Astrocyte (in vitro differentiated cells and primary cell): Measurements from ENCODE around the gene COL5A2. TPM values are rescaled to one million over a fixed set of nuclear protein-coding genes. Genes with fewer than 3 reads are reported as not detected.

ENCODE experiments used
- DNase-seq: peaks from one replicate; pipeline ENCODE4 v3.0.0-alpha.2; 2010; ENCODE audit warnings: low read depth
- FAIRE-seq: peaks from 2 replicates; lab custom pipeline; 2011; peaks lifted over from hg19 to GRCh38; lab: Jason Lieb, UNC
- H2AFZ ChIP-seq: 2 replicates; pipeline ENCODE4 v1.6.0; 2012; ENCODE audit warnings: low read depth, low read length, inconsistent platforms
- H3K27ac ChIP-seq: 2 replicates; pipeline ENCODE4 v1.5.1; 2011; ENCODE audit warnings: low read depth, low read length, inconsistent platforms
- H3K27me3 ChIP-seq: 2 replicates; pipeline ENCODE4 v1.6.0; 2011; ENCODE audit warnings: low read length, inconsistent platforms; ENCODE audit not compliant: insufficient read depth
- H3K36me3 ChIP-seq: 2 replicates; pipeline ENCODE4 v1.5.1; 2011; ENCODE audit warnings: low read length, inconsistent platforms; ENCODE audit not compliant: insufficient read depth
- H3K4me1 ChIP-seq: 2 replicates; pipeline ENCODE4 v1.5.1; 2011; ENCODE audit warnings: low read length, inconsistent platforms; ENCODE audit not compliant: insufficient read depth
- H3K4me2 ChIP-seq: 2 replicates; pipeline ENCODE4 v1.6.0; 2012; ENCODE audit warnings: low read length, inconsistent platforms
- H3K4me3 ChIP-seq: 2 replicates; pipeline ENCODE4 v1.5.1; 2011; ENCODE audit warnings: low read depth, mild to moderate bottlenecking, low read length, inconsistent platforms; ENCODE audit not compliant: insufficient read depth
- H3K79me2 ChIP-seq: 2 replicates; pipeline ENCODE4 v1.6.0; 2012; ENCODE audit warnings: mild to moderate bottlenecking, low read length, inconsistent platforms; ENCODE audit not compliant: insufficient read depth
- H3K9ac ChIP-seq: 2 replicates; pipeline ENCODE4 v1.6.0; 2012; ENCODE audit warnings: mild to moderate bottlenecking, low read length, inconsistent platforms
- H3K9me3 ChIP-seq: 2 replicates; pipeline ENCODE4 v1.5.1; 2012; ENCODE audit warnings: low read depth, mild to moderate bottlenecking, low read length, inconsistent platforms; ENCODE audit not compliant: insufficient read depth
- H4K20me1 ChIP-seq: 2 replicates; pipeline ENCODE4 v1.6.0; 2012; ENCODE audit warnings: low read length, inconsistent platforms; ENCODE audit not compliant: insufficient read depth
- H3K27ac Mint-ChIP-seq: one replicate; pipeline ENCODE4 v1.8.0; 2021; ENCODE audit warnings: mild to moderate bottlenecking, mixed read lengths; ENCODE audit not compliant: unreplicated experiment
- H3K27me3 Mint-ChIP-seq: one replicate; pipeline ENCODE4 v1.8.0; 2021; ENCODE audit warnings: low read depth, mixed read lengths; ENCODE audit not compliant: unreplicated experiment
- H3K36me3 Mint-ChIP-seq: one replicate; pipeline ENCODE4 v1.8.0; 2021; ENCODE audit warnings: low read depth, mixed read lengths; ENCODE audit not compliant: unreplicated experiment
- H3K4me1 Mint-ChIP-seq: one replicate; pipeline ENCODE4 v1.8.0; 2021; ENCODE audit warnings: low read depth, mixed read lengths; ENCODE audit not compliant: unreplicated experiment
- H3K4me3 Mint-ChIP-seq: one replicate; pipeline ENCODE4 v1.8.0; 2021; ENCODE audit warnings: mild to moderate bottlenecking, moderate library complexity, mixed read lengths; ENCODE audit not compliant: unreplicated experiment
- H3K9me3 Mint-ChIP-seq: one replicate; pipeline ENCODE4 v1.8.0; 2021; ENCODE audit warnings: mild to moderate bottlenecking, mixed read lengths; ENCODE audit not compliant: unreplicated experiment
- CTCF ChIP-seq: IDR thresholded peaks from 2 replicates; pipeline ENCODE4 v1.5.1; 2011; ENCODE audit warnings: low read depth, mild to moderate bottlenecking, inconsistent platforms, low read length, moderate library complexity; ENCODE audit not compliant: insufficient read depth
- EZH2 ChIP-seq: IDR thresholded peaks from 2 replicates; pipeline ENCODE4 v1.6.1; 2012; ENCODE audit warnings: mild to moderate bottlenecking, low read length, inconsistent platforms; ENCODE audit not compliant: insufficient read depth
- total RNA-seq: library from RNA; stranded (reverse); gene quantifications from 2 replicates; pipeline ENCODE4 v1.2.1, GENCODE V29; 2021

COL5A2 gene
- total RNA-seq, 1 donor from 2014 or later = 429 TPM

DNA sequence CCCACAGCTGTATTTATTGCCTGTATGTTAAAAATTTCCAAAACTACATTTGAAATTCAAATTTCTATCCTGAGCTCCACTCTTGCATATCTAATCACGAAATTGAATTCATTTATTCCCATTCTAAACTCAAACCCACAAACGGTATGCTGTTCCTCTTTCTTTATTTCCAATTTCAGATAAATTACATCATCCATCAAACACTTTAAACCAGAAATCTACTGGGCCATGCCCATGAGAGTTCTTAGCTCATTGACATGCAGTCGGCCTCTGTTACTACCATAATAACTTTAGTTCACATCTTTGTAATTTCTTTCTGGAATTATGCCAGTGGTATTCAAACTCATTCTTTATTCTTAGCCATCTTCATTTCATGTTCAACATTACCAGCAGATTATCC lies 105.1 kb downstream of the COL5A2 start:
- no peak for TF ChIP-seq EZH2
- no peak for TF ChIP-seq CTCF
- Histone ChIP-seq H3K9ac (no peak overlapping the region), H4K20me1 (no peaks in the 10 kb centered on the region), H2AFZ (no peak overlapping the region), H3K27ac (no peak overlapping the region), H3K4me3 (no peak overlapping the region), H3K79me2 (no peaks in the 10 kb centered on the region), H3K4me1 (no peaks in the 10 kb centered on the region), H3K36me3 (peaks cover 65% of the 10 kb centered on the region), H3K4me2 (no peak overlapping the region), H3K27me3 (no peaks in the 10 kb centered on the region), H3K9me3 (no peaks in the 10 kb centered on the region)
- Mint-ChIP-seq H3K36me3 (peaks cover 28% of the 10 kb centered on the region), H3K27me3 (no peaks in the 10 kb centered on the region), H3K9me3 (no peaks in the 10 kb centered on the region), H3K4me1 (peaks cover 7% of the 10 kb centered on the region), H3K27ac (no peak overlapping the region), H3K4me3 (no peak overlapping the region)
- DNase-seq (no peak), FAIRE-seq (no peak)

DNA sequence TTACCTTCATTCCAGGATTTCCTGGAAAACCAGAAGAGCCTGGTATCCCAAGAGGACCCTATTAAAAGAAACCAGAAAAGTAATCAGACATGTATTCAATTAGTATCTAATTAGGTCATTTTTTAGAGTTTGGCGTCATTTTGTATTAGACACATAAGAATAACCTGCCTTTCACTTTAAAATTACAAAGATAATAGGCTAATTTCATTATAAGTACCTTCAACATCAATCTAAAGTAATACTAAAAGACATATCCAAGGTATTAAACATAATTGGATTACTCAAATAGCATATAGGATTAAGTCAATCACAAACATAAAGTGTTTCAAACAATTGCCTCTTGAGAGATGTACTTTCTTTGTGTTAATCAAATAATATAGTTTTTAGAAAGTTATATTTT lies 107.5 kb downstream of the COL5A2 start:
- Histone ChIP-seq H3K27ac (no peak overlapping the region), H3K9me3 (no peaks in the 10 kb centered on the region), H3K27me3 (no peaks in the 10 kb centered on the region), H3K79me2 (no peaks in the 10 kb centered on the region), H3K4me1 (no peaks in the 10 kb centered on the region), H3K36me3 (peaks cover 56% of the 10 kb centered on the region), H3K9ac (no peak overlapping the region), H4K20me1 (no peaks in the 10 kb centered on the region), H3K4me3 (no peak overlapping the region), H2AFZ (no peak overlapping the region), H3K4me2 (no peak overlapping the region)
- TF ChIP-seq EZH2 (no peak), CTCF (no peak)
- H3K9me3 Mint-ChIP-seq = no peaks in the 10 kb centered on the region
- H3K27me3 Mint-ChIP-seq = no peaks in the 10 kb centered on the region
- H3K4me1 Mint-ChIP-seq = peaks cover 7% of the 10 kb centered on the region
- H3K4me3 Mint-ChIP-seq = no peak overlapping the region
- no peak for DNase-seq
- FAIRE-seq = no peak
- H3K27ac Mint-ChIP-seq = no peak overlapping the region
- peaks cover 18% of the 10 kb centered on the region for H3K36me3 Mint-ChIP-seq

DNA sequence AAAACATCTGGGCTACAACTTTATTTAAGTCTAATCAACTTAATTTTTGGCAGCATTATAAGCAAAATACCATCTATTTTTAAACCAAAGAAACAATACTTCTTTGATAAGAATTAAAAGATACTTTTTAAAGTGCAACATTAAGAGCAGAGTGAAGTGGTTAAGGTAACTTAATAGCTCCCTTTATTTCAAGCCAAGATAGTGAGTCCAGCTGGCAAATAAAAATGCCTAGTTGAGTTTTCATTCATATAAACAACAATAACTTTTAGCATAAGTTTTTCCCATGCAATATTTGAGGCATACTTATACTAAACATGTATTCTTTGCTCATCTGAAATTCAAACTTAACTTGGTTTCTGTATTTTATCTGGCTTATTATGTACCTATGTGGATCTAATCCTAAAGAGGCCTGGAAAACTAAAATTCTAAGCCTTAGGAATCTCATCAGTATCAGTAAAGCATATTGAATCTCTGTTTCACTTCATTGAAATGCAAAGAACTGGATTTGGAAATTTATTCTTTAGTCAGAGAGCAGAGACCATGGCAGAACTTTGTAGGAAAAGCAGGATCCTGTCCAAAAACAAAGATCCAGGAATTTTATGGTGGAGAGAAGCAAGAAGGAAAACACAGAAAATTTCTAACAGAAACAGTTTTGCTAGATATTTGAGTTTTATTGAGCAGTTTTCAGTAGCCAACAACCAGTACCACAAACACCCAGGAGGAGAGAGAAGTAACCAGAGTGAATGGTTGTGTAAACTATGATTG lies 109.5 kb downstream of the COL5A2 start:
- Histone ChIP-seq H3K27ac (no peak overlapping the region), H3K36me3 (peaks cover 58% of the 10 kb centered on the region), H4K20me1 (no peaks in the 10 kb centered on the region), H3K9me3 (no peaks in the 10 kb centered on the region), H3K9ac (no peak overlapping the region), H3K4me2 (no peak overlapping the region), H2AFZ (no peak overlapping the region), H3K27me3 (no peaks in the 10 kb centered on the region), H3K79me2 (no peaks in the 10 kb centered on the region), H3K4me3 (no peak overlapping the region), H3K4me1 (no peaks in the 10 kb centered on the region)
- no peak overlapping the region for H3K4me3 Mint-ChIP-seq
- FAIRE-seq = no peak
- no peak overlapping the region for H3K27ac Mint-ChIP-seq
- H3K27me3 Mint-ChIP-seq = no peaks in the 10 kb centered on the region
- H3K4me1 Mint-ChIP-seq = peaks cover 1% of the 10 kb centered on the region
- H3K36me3 Mint-ChIP-seq = peaks cover 7% of the 10 kb centered on the region
- no peak for DNase-seq
- no peak for TF ChIP-seq CTCF
- no peak for TF ChIP-seq EZH2
- H3K9me3 Mint-ChIP-seq = no peaks in the 10 kb centered on the region
